Activated CD4-positive, alpha-beta T cell treated with anti-CD3 and anti-CD28 coated beads, Interleukin-2, amount 10 ng/mL, durations not matched to agents 7 days and 5 days (primary cell): ENCODE measurements around the gene ABCA13. TPM values are rescaled to one million over a fixed set of nuclear protein-coding genes. Genes with fewer than 3 reads are reported as not detected.

ENCODE experiments used
- CTCF ChIA-PET: fragments of 350-600 bp; sonication (Branson Sonifier 250); formaldehyde crosslinking; loops from one replicate; lab custom pipeline; 2021; ENCODE audit warnings: antibody characterized with exemption; lab: Charles Lee
- POLR2A ChIA-PET: fragments of 350-600 bp; sonication (Branson Sonifier 250); formaldehyde crosslinking; loops from one replicate; lab custom pipeline; 2021; ENCODE audit warnings: antibody characterized with exemption; lab: Charles Lee
- DNase-seq: peaks from one replicate; pipeline ENCODE4 v3.0.0-alpha.2; 2020
- H3K27ac Mint-ChIP-seq: one replicate; pipeline ENCODE4 v1.8.0; 2021; ENCODE audit warnings: mild to moderate bottlenecking, moderate library complexity, mixed read lengths
- H3K27me3 Mint-ChIP-seq: one replicate; pipeline ENCODE4 v1.8.0; 2021; ENCODE audit warnings: mixed read lengths
- H3K36me3 Mint-ChIP-seq: one replicate; pipeline ENCODE4 v1.8.0; 2021; ENCODE audit warnings: low read depth, mixed read lengths
- H3K4me1 Mint-ChIP-seq: one replicate; pipeline ENCODE4 v1.8.0; 2021; ENCODE audit warnings: mixed read lengths
- H3K4me3 Mint-ChIP-seq: one replicate; pipeline ENCODE4 v1.8.0; 2021; ENCODE audit warnings: mild to moderate bottlenecking, moderate library complexity, mixed read lengths
- H3K9me3 Mint-ChIP-seq: one replicate; pipeline ENCODE4 v1.8.0; 2021; ENCODE audit warnings: mixed read lengths
- total RNA-seq, 2 experiments: library from RNA; stranded (reverse); gene quantifications; one replicate each; pipeline ENCODE4 v1.2.3, GENCODE V29; 2021

The ABCA13 gene
- total RNA-seq, 2 experiments from 2014 or later: 0.07 to 0.19 TPM

DNA sequence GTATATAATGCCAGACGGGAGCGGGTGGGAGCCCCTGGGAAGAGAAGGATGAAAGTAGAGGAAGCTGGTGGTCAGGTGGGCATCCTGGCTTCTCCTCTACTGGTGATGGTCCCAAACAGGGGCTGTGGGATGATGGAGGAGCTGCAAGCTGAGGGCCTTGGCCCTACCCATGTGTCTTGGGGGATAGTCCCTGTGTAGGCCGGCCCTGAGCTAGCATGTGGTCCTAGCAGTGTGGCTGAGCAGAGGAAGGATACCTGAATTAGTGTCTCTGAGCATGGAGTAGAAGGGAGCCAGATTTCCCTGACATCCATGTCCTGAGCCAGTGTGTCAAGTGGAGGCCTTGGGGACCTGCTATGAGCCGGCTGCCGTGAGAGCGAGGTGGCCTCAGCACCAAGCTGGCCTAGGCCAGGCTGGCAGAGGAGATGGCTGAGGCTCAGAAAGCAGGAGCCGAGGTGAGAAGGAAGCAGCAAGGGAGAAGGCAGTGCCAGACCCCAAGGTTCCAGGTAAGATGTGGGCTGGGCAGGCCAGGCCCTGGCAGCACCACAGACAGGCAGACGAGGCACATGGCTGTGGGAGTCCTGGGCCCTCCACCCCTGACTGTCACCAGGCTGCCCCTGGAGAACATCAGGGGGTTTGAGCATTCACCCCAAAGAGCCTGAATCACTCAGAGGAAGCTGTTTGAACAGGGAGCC is 150.2 kb downstream of the ABCA13 start:
- ChIA-PET POLR2A (no interaction called here), CTCF (no interaction called here)
- H3K4me3 Mint-ChIP-seq: no peak overlapping the region

DNA sequence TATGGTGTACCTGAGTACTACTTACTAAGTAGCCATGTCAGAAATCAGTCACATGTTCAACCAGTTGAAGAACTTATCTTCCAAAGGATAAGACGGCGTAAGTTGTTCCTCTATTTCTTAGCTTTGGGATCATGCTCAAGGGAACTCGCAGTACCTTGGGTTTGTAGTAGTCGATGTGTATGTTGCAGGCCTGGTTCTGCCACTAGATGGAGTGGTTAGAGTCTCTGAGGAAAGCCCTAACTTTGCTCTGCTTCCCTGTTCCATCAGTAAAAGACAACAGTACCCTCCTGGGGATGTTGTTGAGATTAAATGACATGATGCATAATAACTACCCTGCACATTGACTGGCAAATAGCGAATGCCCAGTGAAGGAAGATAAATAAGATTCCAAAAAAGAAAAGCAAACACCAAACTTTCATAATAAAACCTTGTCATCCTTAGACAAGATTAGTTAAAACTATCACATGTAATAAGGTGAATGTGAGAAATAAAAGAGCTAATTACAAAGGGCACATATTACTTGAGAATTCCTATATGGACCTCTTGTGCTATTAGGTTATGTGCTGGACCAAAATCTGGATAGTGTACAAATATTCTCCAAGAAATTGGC is 165.9 kb downstream of the ABCA13 start:
- no peaks in the 10 kb centered on the region for H3K36me3 Mint-ChIP-seq
- H3K4me3 Mint-ChIP-seq: no peak overlapping the region
- no peaks in the 10 kb centered on the region for H3K4me1 Mint-ChIP-seq
- POLR2A ChIA-PET: no interaction called here
- no peak for DNase-seq
- H3K27ac Mint-ChIP-seq: no peak overlapping the region
- peaks cover 3% of the 10 kb centered on the region for H3K27me3 Mint-ChIP-seq
- CTCF ChIA-PET: no interaction called here
- no peaks in the 10 kb centered on the region for H3K9me3 Mint-ChIP-seq

More for the DNA sequence above, 150.2 kb downstream of the ABCA13 start:
- Mint-ChIP-seq H3K36me3 (no peaks in the 10 kb centered on the region), H3K4me1 (no peaks in the 10 kb centered on the region), H3K9me3 (peaks cover 9% of the 10 kb centered on the region), H3K27ac (no peak overlapping the region), H3K27me3 (no peaks in the 10 kb centered on the region)
- no peak for DNase-seq

DNA sequence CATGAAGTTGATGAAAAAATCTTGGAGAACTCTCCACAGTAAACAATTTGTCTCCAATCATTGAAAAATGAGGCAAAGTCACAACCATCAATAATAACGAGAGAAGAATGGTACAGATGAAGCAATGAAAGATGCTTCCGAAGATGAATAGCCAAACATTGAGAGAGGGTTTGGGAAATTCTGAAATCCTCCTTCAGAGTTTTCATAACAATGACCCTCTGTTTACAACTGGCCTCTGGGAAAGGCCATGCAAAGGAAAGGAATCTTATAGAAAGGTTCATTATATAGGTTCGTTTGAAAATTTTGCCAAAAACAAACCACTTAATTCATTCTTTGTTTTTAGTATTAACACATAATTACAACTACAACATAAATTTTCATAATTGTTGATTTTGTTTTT is 166.5 kb downstream of the ABCA13 start:
- POLR2A ChIA-PET: no interaction called here
- Mint-ChIP-seq H3K36me3 (no peaks in the 10 kb centered on the region), H3K27me3 (peaks cover 3% of the 10 kb centered on the region), H3K4me3 (no peak overlapping the region), H3K27ac (no peak overlapping the region), H3K4me1 (no peaks in the 10 kb centered on the region), H3K9me3 (no peaks in the 10 kb centered on the region)
- no peak for DNase-seq
- CTCF ChIA-PET: no interaction called here

DNA sequence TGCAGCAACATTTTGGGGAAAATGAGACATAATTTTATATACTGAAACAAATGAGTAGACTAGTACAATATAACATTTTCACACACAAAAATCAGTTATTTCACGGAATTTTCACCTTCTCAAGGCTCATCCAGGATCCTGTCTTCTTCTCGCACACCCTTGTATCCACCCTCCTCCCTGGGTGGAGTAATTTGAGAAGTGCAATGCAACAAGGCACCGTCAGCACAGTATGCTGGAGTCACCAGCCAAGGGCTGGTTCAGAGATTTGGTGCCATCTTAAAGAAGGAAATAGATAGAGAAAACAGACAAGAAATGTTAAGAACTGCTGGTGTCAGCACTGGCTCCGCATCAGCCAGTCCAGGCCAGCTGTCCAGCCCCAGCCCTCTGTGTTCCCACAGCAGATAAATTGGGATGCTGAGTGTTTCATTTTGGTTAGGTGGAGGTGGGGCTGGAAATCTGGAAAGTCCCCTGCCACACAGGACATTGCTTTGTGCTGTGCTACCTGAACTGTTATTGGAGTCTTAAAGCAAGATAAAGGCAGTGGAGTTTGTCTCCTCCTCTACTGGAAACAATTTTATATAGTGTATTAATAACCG is 176.1 kb downstream of the ABCA13 start:
- Mint-ChIP-seq H3K4me3 (no peak overlapping the region), H3K27ac (no peak overlapping the region), H3K27me3 (no peaks in the 10 kb centered on the region), H3K9me3 (no peaks in the 10 kb centered on the region), H3K36me3 (no peaks in the 10 kb centered on the region), H3K4me1 (no peaks in the 10 kb centered on the region)
- DNase-seq: no peak
- ChIA-PET CTCF (interaction anchor here (1.5 kb wide), 1 partner anchor 32 kb away, joined by 3 read pairs; no protein-coding TSS in a partner anchor), POLR2A (no interaction called here)

DNA sequence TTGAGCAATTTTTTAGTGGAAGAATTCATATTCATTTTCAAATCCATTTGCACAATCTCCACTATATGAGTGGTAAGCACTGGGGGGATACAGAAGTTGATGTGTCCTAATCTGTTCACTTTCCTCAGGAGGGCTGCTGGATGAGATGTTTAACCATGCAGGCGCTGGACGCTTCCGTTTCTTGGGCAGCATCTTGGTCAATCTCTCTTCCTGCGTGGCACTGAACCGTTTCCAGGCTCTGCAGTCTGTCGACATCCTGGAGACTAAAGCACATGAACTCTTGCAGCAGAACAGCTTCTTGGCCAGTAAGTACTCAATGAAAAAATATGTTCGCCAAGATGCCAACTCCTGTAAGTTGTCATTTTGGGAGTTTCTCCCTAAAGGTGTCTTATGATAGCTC is 179.3 kb downstream of the ABCA13 start:
- POLR2A ChIA-PET: no interaction called here
- H3K4me3 Mint-ChIP-seq: no peak overlapping the region
- no peaks in the 10 kb centered on the region for H3K27me3 Mint-ChIP-seq
- no peaks in the 10 kb centered on the region for H3K4me1 Mint-ChIP-seq
- CTCF ChIA-PET: no interaction called here
- no peak for DNase-seq
- H3K9me3 Mint-ChIP-seq: no peaks in the 10 kb centered on the region
- H3K36me3 Mint-ChIP-seq: no peaks in the 10 kb centered on the region
- H3K27ac Mint-ChIP-seq: no peak overlapping the region

DNA sequence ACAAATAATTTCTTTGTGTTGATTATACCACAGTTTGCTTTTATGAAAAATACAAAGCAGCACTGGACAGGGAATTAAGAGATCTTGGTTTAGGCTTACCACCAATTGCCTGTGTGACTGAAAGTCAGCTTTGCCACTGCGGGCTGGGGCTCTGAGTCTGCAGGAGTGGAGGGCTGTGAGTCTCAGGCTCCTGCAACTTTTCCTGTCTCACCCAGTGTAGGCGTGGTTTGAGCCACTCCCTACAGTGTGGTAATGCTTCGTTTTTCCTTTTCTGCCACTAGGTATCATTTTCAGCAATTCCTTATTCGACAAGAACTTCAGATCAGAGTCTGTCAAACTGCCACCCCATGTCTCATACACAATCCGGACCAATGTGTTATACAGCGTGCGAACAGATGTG is 180.6 kb downstream of the ABCA13 start:
- ChIA-PET CTCF (no interaction called here), POLR2A (no interaction called here)
- Mint-ChIP-seq H3K4me1 (no peaks in the 10 kb centered on the region), H3K27ac (no peak overlapping the region), H3K4me3 (no peak overlapping the region), H3K36me3 (no peaks in the 10 kb centered on the region), H3K27me3 (no peaks in the 10 kb centered on the region), H3K9me3 (no peaks in the 10 kb centered on the region)
- no peak for DNase-seq

DNA sequence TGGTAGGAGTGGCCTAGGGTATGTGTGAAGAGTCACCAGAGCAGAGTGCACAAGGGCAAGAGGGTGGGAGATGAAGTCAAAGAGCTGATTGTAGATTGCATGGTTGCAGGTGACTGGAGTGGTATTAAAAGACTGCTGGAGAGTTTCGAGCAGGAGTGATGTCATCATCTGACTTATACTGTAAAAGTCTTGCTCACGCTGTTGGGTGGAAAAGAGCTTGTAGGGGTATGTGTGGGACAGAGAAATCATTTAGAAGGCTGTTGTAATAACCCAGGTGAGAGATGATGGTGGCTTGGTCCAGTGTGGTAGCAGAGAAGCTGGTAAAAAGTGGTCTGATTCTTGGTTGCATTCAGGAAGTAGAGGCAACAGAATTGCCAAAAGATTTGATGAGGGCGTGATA is 184.1 kb downstream of the ABCA13 start:
- Mint-ChIP-seq H3K4me1 (no peaks in the 10 kb centered on the region), H3K27me3 (no peaks in the 10 kb centered on the region), H3K4me3 (no peak overlapping the region), H3K36me3 (no peaks in the 10 kb centered on the region), H3K9me3 (no peaks in the 10 kb centered on the region), H3K27ac (no peak overlapping the region)
- ChIA-PET POLR2A (no interaction called here), CTCF (no interaction called here)
- no peak for DNase-seq

DNA sequence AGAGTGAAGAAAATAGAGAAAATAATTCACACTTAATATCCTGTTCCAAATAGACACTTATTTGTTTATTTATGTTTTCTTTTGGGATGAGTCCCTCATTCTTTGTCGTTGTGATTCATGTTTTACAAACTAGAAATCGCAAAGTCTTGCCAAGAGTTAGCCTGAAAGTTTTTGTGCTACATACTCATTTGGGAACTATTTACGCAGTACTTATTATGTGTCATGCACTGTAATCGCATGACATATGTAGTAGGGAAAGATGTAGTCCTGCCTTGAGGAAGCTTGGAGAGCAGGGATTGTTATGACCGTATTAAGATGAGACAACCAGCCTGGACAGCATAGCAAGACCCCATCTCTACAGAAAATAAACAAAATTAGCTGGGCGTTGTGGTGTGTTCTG is 189.3 kb downstream of the ABCA13 start:
- no peak overlapping the region for H3K4me3 Mint-ChIP-seq
- no peaks in the 10 kb centered on the region for H3K9me3 Mint-ChIP-seq
- no peaks in the 10 kb centered on the region for H3K4me1 Mint-ChIP-seq
- H3K27ac Mint-ChIP-seq: no peak overlapping the region
- POLR2A ChIA-PET: no interaction called here
- H3K27me3 Mint-ChIP-seq: peaks cover 4% of the 10 kb centered on the region
- CTCF ChIA-PET: no interaction called here
- H3K36me3 Mint-ChIP-seq: no peaks in the 10 kb centered on the region
- DNase-seq: no peak

DNA sequence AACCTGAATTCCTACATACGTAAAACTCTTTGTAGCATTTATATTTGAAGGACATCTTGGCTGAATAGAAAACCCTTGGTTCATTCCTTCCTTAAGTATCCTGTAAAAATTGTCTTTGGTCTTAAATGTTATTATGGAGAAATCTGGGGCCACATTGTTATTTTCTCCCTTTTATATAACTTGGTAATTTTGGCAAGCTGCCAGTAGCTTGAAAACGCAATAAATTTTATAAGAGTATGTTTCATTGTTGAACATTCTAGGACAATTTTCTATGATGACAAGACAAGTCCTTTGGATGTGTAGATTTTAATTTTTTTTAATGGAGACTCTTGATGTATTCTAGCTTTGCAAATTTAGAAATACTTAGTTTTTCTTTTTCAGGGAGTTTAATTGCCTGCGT is 191.9 kb downstream of the ABCA13 start:
- Mint-ChIP-seq H3K4me3 (no peak overlapping the region), H3K27ac (no peak overlapping the region), H3K36me3 (no peaks in the 10 kb centered on the region), H3K27me3 (peaks cover 4% of the 10 kb centered on the region), H3K4me1 (no peaks in the 10 kb centered on the region), H3K9me3 (no peaks in the 10 kb centered on the region)
- no peak for DNase-seq
- ChIA-PET CTCF (no interaction called here), POLR2A (no interaction called here)

DNA sequence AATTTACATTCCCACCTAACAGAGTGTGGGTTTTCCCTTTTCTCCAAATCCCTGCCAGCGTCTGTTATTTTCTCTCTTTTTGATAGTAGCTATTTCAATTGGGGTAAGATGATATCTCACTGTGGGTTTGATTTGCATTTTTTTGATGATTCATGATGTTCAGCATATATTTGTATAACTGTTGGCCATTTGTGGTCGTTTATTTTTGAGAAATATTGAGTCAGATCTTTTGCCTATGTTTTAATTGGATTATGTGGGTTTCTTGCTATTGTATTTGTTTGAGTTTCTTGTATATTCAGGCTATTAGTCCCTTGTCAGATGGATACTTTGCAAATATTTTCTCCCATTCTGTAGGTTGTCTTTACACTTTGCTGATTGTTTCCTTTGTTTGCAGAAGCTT is 193.8 kb downstream of the ABCA13 start:
- Mint-ChIP-seq H3K36me3 (no peaks in the 10 kb centered on the region), H3K4me1 (no peaks in the 10 kb centered on the region), H3K27ac (no peak overlapping the region), H3K27me3 (peaks cover 4% of the 10 kb centered on the region), H3K4me3 (no peak overlapping the region), H3K9me3 (peaks cover 8% of the 10 kb centered on the region)
- CTCF ChIA-PET: no interaction called here
- POLR2A ChIA-PET: no interaction called here
- no peak for DNase-seq

DNA sequence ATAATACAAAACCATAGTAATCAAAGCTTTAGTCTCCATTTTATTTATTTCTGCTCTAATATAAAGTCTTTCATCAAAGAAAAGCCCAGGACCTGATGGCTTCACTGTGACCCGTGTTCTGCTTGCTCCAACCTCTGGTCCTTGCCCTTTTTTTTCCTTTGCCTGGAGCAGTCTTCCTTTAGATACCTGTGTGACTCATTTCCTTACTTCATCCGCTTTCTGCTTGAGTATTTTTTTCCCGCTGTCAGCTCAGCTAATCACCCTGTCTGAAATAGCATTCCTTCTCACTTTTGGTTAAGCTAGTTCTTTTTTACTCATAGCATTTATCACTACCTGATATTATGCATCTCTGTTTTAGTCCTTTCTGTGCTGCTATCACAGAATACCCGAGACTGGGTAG is 194.8 kb downstream of the ABCA13 start:
- ChIA-PET POLR2A (no interaction called here), CTCF (no interaction called here)
- no peaks in the 10 kb centered on the region for H3K4me1 Mint-ChIP-seq

DNA sequence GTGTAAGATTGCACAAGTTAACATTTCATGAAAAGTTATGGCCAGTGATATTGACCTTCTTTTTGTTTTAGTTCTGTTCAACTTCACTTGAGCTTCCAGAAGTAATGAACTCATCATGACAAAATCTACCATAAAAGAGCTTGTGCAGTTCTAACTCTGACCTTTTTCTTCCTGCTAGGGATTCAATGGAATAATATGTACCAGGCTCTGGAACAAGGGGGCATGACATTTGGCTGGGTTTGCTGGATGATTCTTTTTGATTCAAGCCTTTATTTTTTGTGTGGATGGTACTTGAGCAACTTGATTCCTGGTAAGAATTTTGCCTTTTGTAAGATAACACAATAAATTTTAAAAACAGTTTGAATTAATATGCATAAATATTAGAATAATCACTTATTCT is 205.0 kb downstream of the ABCA13 start:
- CTCF ChIA-PET: no interaction called here
- H3K27me3 Mint-ChIP-seq: no peaks in the 10 kb centered on the region
- no peaks in the 10 kb centered on the region for H3K36me3 Mint-ChIP-seq
- H3K27ac Mint-ChIP-seq: no peak overlapping the region
- H3K9me3 Mint-ChIP-seq: no peaks in the 10 kb centered on the region
- H3K4me1 Mint-ChIP-seq: no peaks in the 10 kb centered on the region
- POLR2A ChIA-PET: no interaction called here
- H3K4me3 Mint-ChIP-seq: no peak overlapping the region
- DNase-seq: no peak

More for the DNA sequence above, 194.8 kb downstream of the ABCA13 start:
- no peak for DNase-seq
- H3K27ac Mint-ChIP-seq: no peak overlapping the region
- no peaks in the 10 kb centered on the region for H3K36me3 Mint-ChIP-seq
- peaks cover 16% of the 10 kb centered on the region for H3K9me3 Mint-ChIP-seq
- no peak overlapping the region for H3K4me3 Mint-ChIP-seq
- H3K27me3 Mint-ChIP-seq: peaks cover 4% of the 10 kb centered on the region

DNA sequence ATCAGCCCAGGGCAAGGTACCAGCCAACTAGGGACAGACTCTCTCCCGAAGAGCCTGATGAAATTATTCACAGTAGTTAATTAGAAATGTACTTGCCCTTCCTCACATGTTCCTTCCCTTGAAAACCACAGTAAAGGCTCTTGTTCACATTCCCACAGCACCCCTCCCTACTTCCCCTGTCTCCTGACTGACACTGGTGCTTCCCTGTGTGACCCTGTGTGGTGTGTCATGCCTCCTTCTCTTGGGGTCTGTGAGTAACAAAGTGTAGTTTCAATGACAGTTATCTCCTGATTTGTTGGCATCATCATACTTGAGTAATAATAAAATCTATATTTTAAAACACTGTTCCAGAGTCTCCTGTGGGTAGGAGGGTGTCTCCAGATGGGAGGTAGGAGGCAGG is 209.7 kb downstream of the ABCA13 start:
- Mint-ChIP-seq H3K9me3 (no peaks in the 10 kb centered on the region), H3K4me1 (no peaks in the 10 kb centered on the region), H3K27me3 (no peaks in the 10 kb centered on the region), H3K36me3 (no peaks in the 10 kb centered on the region), H3K27ac (no peak overlapping the region), H3K4me3 (no peak overlapping the region)
- ChIA-PET POLR2A (no interaction called here), CTCF (no interaction called here)
- no peak for DNase-seq
